ENCODE results near the gene NDRG2. TPM values are rescaled to one million over a fixed set of nuclear protein-coding genes. Genes with fewer than 3 reads are reported as not detected.

The NDRG2 gene
- total RNA-seq, 1 donor from 2014 or later: 11.8 TPM

- FAIRE-seq (no peak), DNase-seq (ENCODE audit: low read depth) (no peak)
- Mint-ChIP-seq H3K4me1 (ENCODE audit: low read depth, unreplicated experiment) (peaks cover 32% of the 10 kb centered on the region), H3K4me3 (ENCODE audit: unreplicated experiment) (no peak overlapping the region), H3K27ac (ENCODE audit: unreplicated experiment) (no peak overlapping the region), H3K9me3 (ENCODE audit: unreplicated experiment) (no peaks in the 10 kb centered on the region), H3K27me3 (ENCODE audit: low read depth, unreplicated experiment) (peaks cover 37% of the 10 kb centered on the region), H3K36me3 (ENCODE audit: low read depth, unreplicated experiment) (no peaks in the 10 kb centered on the region)
- Histone ChIP-seq H3K36me3 (ENCODE audit: insufficient read depth, low read length) (no peaks in the 10 kb centered on the region), H3K27me3 (ENCODE audit: insufficient read depth, low read length) (peaks cover 11% of the 10 kb centered on the region), H3K4me3 (ENCODE audit: insufficient read depth, low read depth, low read length) (no peak overlapping the region), H3K4me2 (ENCODE audit: low read length) (no peak overlapping the region), H3K4me1 (ENCODE audit: insufficient read depth, low read length) (no peaks in the 10 kb centered on the region), H3K9ac (ENCODE audit: low read length) (no peak overlapping the region), H4K20me1 (ENCODE audit: insufficient read depth, low read length) (no peaks in the 10 kb centered on the region), H3K79me2 (ENCODE audit: insufficient read depth, low read length) (no peaks in the 10 kb centered on the region), H3K9me3 (ENCODE audit: insufficient read depth, low read depth, low read length) (no peaks in the 10 kb centered on the region), H3K27ac (ENCODE audit: low read depth, low read length) (no peak overlapping the region), H2AFZ (ENCODE audit: low read depth, low read length) (no peak overlapping the region)
- TF ChIP-seq EZH2 (IDR thresholded peaks at IDR 0.05; ENCODE audit: insufficient read depth, low read length): no peak
- no peak for TF ChIP-seq CTCF (IDR thresholded peaks at IDR 0.05; ENCODE audit: insufficient read depth, low read depth, low read length)
Measured at GRCh38 chr14:21037156-21037555, 12.3 kb upstream of the NDRG2 start.

GRCh38 chr14:21036751-21037150 is 11.9 kb upstream of the NDRG2 start:
- no peak overlapping the region for H3K4me2 ChIP-seq (ENCODE audit: low read length)
- H3K4me3 Mint-ChIP-seq (ENCODE audit: unreplicated experiment): no peak overlapping the region
- H3K9me3 Mint-ChIP-seq (ENCODE audit: unreplicated experiment): no peaks in the 10 kb centered on the region
- DNase-seq (ENCODE audit: low read depth) (no peak), FAIRE-seq (no peak)
- H3K27ac ChIP-seq (ENCODE audit: low read depth, low read length): no peak overlapping the region
- H3K79me2 ChIP-seq (ENCODE audit: insufficient read depth, low read length): no peaks in the 10 kb centered on the region
- no peak overlapping the region for H3K27ac Mint-ChIP-seq (ENCODE audit: unreplicated experiment)
- H3K4me1 Mint-ChIP-seq (ENCODE audit: low read depth, unreplicated experiment): peaks cover 29% of the 10 kb centered on the region
- H3K27me3 ChIP-seq (ENCODE audit: insufficient read depth, low read length): peaks cover 13% of the 10 kb centered on the region
- H3K27me3 Mint-ChIP-seq (ENCODE audit: low read depth, unreplicated experiment): peaks cover 39% of the 10 kb centered on the region
- no peak overlapping the region for H3K9ac ChIP-seq (ENCODE audit: low read length)
- no peaks in the 10 kb centered on the region for H3K4me1 ChIP-seq (ENCODE audit: insufficient read depth, low read length)
- H2AFZ ChIP-seq (ENCODE audit: low read depth, low read length): no peak overlapping the region
- no peaks in the 10 kb centered on the region for H3K36me3 ChIP-seq (ENCODE audit: insufficient read depth, low read length)
- H4K20me1 ChIP-seq (ENCODE audit: insufficient read depth, low read length): no peaks in the 10 kb centered on the region
- H3K9me3 ChIP-seq (ENCODE audit: insufficient read depth, low read depth, low read length): no peaks in the 10 kb centered on the region
- no peak overlapping the region for H3K4me3 ChIP-seq (ENCODE audit: insufficient read depth, low read depth, low read length)
- H3K36me3 Mint-ChIP-seq (ENCODE audit: low read depth, unreplicated experiment): no peaks in the 10 kb centered on the region
- TF ChIP-seq EZH2 (IDR thresholded peaks at IDR 0.05; ENCODE audit: insufficient read depth, low read length): no peak
- TF ChIP-seq CTCF (IDR thresholded peaks at IDR 0.05; ENCODE audit: insufficient read depth, low read depth, low read length): no peak

GRCh38 chr14:21034707-21035106 is 9.8 kb upstream of the NDRG2 start, which contains the start of gene RNASE13:
RNASE13 (minus strand) TSS chr14:21034807; CDS start chr14:21034288, 519 bp downstream.
- no peak within 1 kb of the TSS for H3K4me3 Mint-ChIP-seq (ENCODE audit: unreplicated experiment)
- peaks cover 54% of the 10 kb centered on the region for H3K27me3 Mint-ChIP-seq (ENCODE audit: low read depth, unreplicated experiment)
- no peak for FAIRE-seq

More at GRCh38 chr14:21034707-21035106, 9.8 kb upstream of the NDRG2 start, which contains the start of gene RNASE13:
- H3K9ac ChIP-seq (ENCODE audit: low read length): no peak within 1 kb of the TSS
- Mint-ChIP-seq H3K4me1 (ENCODE audit: low read depth, unreplicated experiment) (peaks cover 12% of the 10 kb centered on the region), H3K9me3 (ENCODE audit: unreplicated experiment) (peaks cover 6% of the 10 kb centered on the region), H3K27ac (ENCODE audit: unreplicated experiment) (no peak within 1 kb of the TSS), H3K36me3 (ENCODE audit: low read depth, unreplicated experiment) (no peaks in the 10 kb centered on the region)
- no peak within 1 kb of the TSS for H3K27ac ChIP-seq (ENCODE audit: low read depth, low read length)
- H3K27me3 ChIP-seq (ENCODE audit: insufficient read depth, low read length): peaks cover 13% of the 10 kb centered on the region
- no peak within 1 kb of the TSS for H3K4me3 ChIP-seq (ENCODE audit: insufficient read depth, low read depth, low read length)
- H3K4me1 ChIP-seq (ENCODE audit: insufficient read depth, low read length): no peaks in the 10 kb centered on the region
- no peak for DNase-seq (ENCODE audit: low read depth)
- TF ChIP-seq CTCF (IDR thresholded peaks at IDR 0.05; ENCODE audit: insufficient read depth, low read depth, low read length) (no peak), EZH2 (IDR thresholded peaks at IDR 0.05; ENCODE audit: insufficient read depth, low read length) (no peak)
- H3K4me2 ChIP-seq (ENCODE audit: low read length): no peak within 1 kb of the TSS
- no peaks in the 10 kb centered on the region for H4K20me1 ChIP-seq (ENCODE audit: insufficient read depth, low read length)
- H3K36me3 ChIP-seq (ENCODE audit: insufficient read depth, low read length): no peaks in the 10 kb centered on the region
- no peak within 1 kb of the TSS for H2AFZ ChIP-seq (ENCODE audit: low read depth, low read length)
- H3K9me3 ChIP-seq (ENCODE audit: insufficient read depth, low read depth, low read length): no peaks in the 10 kb centered on the region
- no peaks in the 10 kb centered on the region for H3K79me2 ChIP-seq (ENCODE audit: insufficient read depth, low read length)
